ENCODE data around the gene UBL7. TPM values are rescaled to one million over a fixed set of nuclear protein-coding genes. Genes with fewer than 3 reads are reported as not detected.

Gene UBL7
- total and polyA plus RNA-seq, 2 donors (not counting 1 experiment from before 2014, with no cell fraction given), result 44.4 to 73.9 TPM

DNA sequence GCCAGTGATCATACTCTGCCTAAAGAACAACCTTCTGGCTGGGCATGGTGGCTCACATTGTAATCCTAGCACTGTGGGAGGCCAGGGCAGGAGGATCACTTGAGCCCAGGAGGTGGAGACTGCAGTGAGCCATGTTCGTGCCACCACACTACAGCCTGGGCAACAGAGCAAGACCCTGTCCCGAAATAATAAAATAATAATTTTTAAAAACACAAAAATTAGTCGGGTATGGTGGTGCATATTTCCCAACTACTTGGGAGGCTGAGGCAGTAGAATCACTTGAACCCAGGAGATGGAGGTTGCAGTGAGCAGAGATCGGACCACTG, 45.5 kb upstream of the UBL7 start:
- Mint-ChIP-seq H3K27ac (no peak overlapping the region), H3K9me3 (ENCODE audit: insufficient read depth) (no peaks in the 10 kb centered on the region), H3K27me3 (no peaks in the 10 kb centered on the region), H3K4me3 (no peak overlapping the region), H3K4me1 (peaks cover 2% of the 10 kb centered on the region)
- H3K79me2 ChIP-seq (ENCODE audit: control insufficient read depth, insufficient read depth, low read length), result no peaks in the 10 kb centered on the region
- peaks cover 0 to 8% of the 10 kb centered on the region in 2 experiments for H3K36me3 ChIP-seq (replicated peaks in 1 of 2; ENCODE audit: control extremely low read depth in 1 of 2, control insufficient read depth in 1 of 2, extremely low read depth in 1 of 2, insufficient read depth in 2 of 2, low read length in 1 of 2)
- H3K27ac ChIP-seq (ENCODE audit: low read length in 2 of 2), result no peak overlapping the region
- POLR2A ChIA-PET, result no interaction called here
- intact Hi-C loops (cut with micrococcal nuclease), result no loop called here
- H2AFZ ChIP-seq (ENCODE audit: insufficient read depth, low read depth, low read length, poor library complexity, severe bottlenecking), result no peak overlapping the region
- no peaks in the 10 kb centered on the region for H3K27me3 ChIP-seq (replicated peaks in 1 of 4; ENCODE audit: control extremely low read depth in 1 of 4, control insufficient read depth in 3 of 4, insufficient read depth in 4 of 4, low read length in 3 of 4)
- no peak overlapping the region for H3K4me2 ChIP-seq (replicated peaks; ENCODE audit: low read depth, low read length, poor library complexity, severe bottlenecking)
- no peaks in the 10 kb centered on the region for H4K20me1 ChIP-seq (ENCODE audit: control insufficient read depth, insufficient read depth, low read length, poor library complexity, severe bottlenecking)
- 83% methylated on average over 1 of the region's 4 CpGs for WGBS (ENCODE audit: insufficient coverage)
- DNase-seq, result no peak
- TF ChIP-seq EZH2 (IDR thresholded peaks at IDR 0.05; ENCODE audit: borderline replicate concordance, insufficient read depth, low read depth, low read length, poor library complexity, severe bottlenecking) (no peak), CTCF (IDR thresholded peaks at IDR 0.05) (no peak)
- H3K4me1 ChIP-seq (ENCODE audit: control insufficient read depth in 2 of 2, insufficient read depth in 2 of 2, low read length in 2 of 2), result peaks cover 2 to 3% of the 10 kb centered on the region in 2 donors
- no peak for ATAC-seq (ENCODE audit: low read depth)
- no peaks in the 10 kb centered on the region for H3K9me3 ChIP-seq (ENCODE audit: control extremely low read depth in 1 of 3, control insufficient read depth in 2 of 3, insufficient read depth in 1 of 3, low read length in 2 of 3)
- H3K4me3 ChIP-seq (ENCODE audit: control extremely low read depth in 1 of 5, extremely low read depth in 1 of 5, insufficient read depth in 1 of 5, low read depth in 2 of 5, low read length in 4 of 5), result no peak overlapping the region
- CTCF ChIA-PET, result no interaction called here
- H3K9ac ChIP-seq (ENCODE audit: low read length), result no peak overlapping the region

DNA sequence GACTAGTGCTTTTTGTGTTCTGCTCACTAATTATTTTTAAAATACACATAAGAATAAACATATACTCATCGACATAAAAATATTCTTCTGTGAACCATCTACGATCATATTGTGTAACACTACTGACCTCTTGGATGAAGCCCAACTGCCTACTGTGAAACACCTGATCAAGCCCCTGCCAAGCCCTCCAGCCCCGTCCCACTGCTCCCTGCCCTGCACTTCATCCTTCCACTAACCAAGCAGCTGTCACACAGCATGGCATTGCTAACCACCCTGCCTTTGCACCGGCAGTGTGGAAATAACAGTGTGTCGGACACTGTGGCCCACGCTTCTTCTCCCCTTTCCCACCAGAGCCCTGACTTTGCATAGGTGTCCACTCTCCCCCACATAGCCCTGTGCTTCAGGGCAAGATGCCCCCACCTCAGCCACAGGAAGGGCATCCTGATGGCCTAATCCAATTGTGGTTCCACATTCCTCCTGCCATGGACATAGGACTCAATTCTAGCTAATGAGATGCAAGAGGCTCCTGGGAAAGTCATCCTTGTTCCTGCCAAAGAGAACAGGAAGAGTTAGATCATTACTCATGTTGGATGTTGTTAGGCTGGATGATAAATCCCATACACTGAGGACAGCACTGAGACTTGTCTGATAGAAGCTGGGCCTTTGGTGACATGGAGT, 45.0 kb upstream of the UBL7 start:
- Mint-ChIP-seq H3K4me3 (no peak overlapping the region), H3K27me3 (no peaks in the 10 kb centered on the region), H3K9me3 (ENCODE audit: insufficient read depth) (no peaks in the 10 kb centered on the region), H3K27ac (no peak overlapping the region), H3K4me1 (no peaks in the 10 kb centered on the region)
- intact Hi-C loops (cut with micrococcal nuclease), result no loop called here
- WGBS (ENCODE audit: insufficient coverage), result 96% methylated on average over 6 of the region's 6 CpGs
- ChIA-PET POLR2A (no interaction called here), CTCF (no interaction called here)
- Histone ChIP-seq H3K27me3 (replicated peaks in 1 of 4; ENCODE audit: control extremely low read depth in 1 of 4, control insufficient read depth in 3 of 4, insufficient read depth in 4 of 4, low read length in 3 of 4) (no peaks in the 10 kb centered on the region), H2AFZ (ENCODE audit: insufficient read depth, low read depth, low read length, poor library complexity, severe bottlenecking) (no peak overlapping the region), H3K9me3 (ENCODE audit: control extremely low read depth in 1 of 3, control insufficient read depth in 2 of 3, insufficient read depth in 1 of 3, low read length in 2 of 3) (no peaks in the 10 kb centered on the region), H3K4me3 (ENCODE audit: control extremely low read depth in 1 of 5, extremely low read depth in 1 of 5, insufficient read depth in 1 of 5, low read depth in 2 of 5, low read length in 4 of 5) (no peak overlapping the region), H3K9ac (ENCODE audit: low read length) (no peak overlapping the region), H3K79me2 (ENCODE audit: control insufficient read depth, insufficient read depth, low read length) (no peaks in the 10 kb centered on the region), H3K4me2 (replicated peaks; ENCODE audit: low read depth, low read length, poor library complexity, severe bottlenecking) (no peak overlapping the region), H3K4me1 (ENCODE audit: control insufficient read depth in 2 of 2, insufficient read depth in 2 of 2, low read length in 2 of 2) (no peaks in the 10 kb centered on the region), H3K36me3 (replicated peaks in 1 of 2; ENCODE audit: control extremely low read depth in 1 of 2, control insufficient read depth in 1 of 2, extremely low read depth in 1 of 2, insufficient read depth in 2 of 2, low read length in 1 of 2) (peaks cover 0 to 8% of the 10 kb centered on the region in 2 experiments), H4K20me1 (ENCODE audit: control insufficient read depth, insufficient read depth, low read length, poor library complexity, severe bottlenecking) (no peaks in the 10 kb centered on the region), H3K27ac (ENCODE audit: low read length in 2 of 2) (no peak overlapping the region)
- ATAC-seq (ENCODE audit: low read depth) (no peak), DNase-seq (no peak)
- TF ChIP-seq CTCF (IDR thresholded peaks at IDR 0.05) (no peak), EZH2 (IDR thresholded peaks at IDR 0.05; ENCODE audit: borderline replicate concordance, insufficient read depth, low read depth, low read length, poor library complexity, severe bottlenecking) (no peak)

All from B cell (primary cell).